Liver (tissue), 9 donors: ENCODE measurements around the gene APP. TPM values are rescaled to one million over a fixed set of nuclear protein-coding genes. Genes with fewer than 3 reads are reported as not detected.

Experiments
- DNase-seq: peaks from one replicate; pipeline ENCODE4 v3.0.0-alpha.2; 2017; ENCODE audit warnings: low spot score
- H3K27ac ChIP-seq, 2 donors: one replicate each; pipeline ENCODE4 v1.7.0; 2013; ENCODE audit warnings: inconsistent platforms in 2 of 2, low read length in 2 of 2, control low read depth in 1 of 2, low read depth in 1 of 2, mild to moderate bottlenecking in 1 of 2
- H3K27me3 ChIP-seq, 4 donors: one replicate each; pipeline versions ENCODE4 v1.6.1 to v1.7.0; 2013; ENCODE audit warnings: low read length in 3 of 4, inconsistent platforms in 1 of 4, mild to moderate bottlenecking in 1 of 4, moderate library complexity in 1 of 4; ENCODE audit not compliant: control insufficient read depth in 4 of 4, insufficient read depth in 4 of 4
- H3K36me3 ChIP-seq, 4 donors: one replicate each; pipeline versions ENCODE4 v1.6.1 to v1.7.0; 2013; ENCODE audit warnings: low read length in 3 of 4, mild to moderate bottlenecking in 3 of 4, low read depth in 1 of 4, moderate library complexity in 1 of 4; ENCODE audit not compliant: control insufficient read depth in 4 of 4, insufficient read depth in 3 of 4
- H3K4me1 ChIP-seq, 4 donors: one replicate each; pipeline versions ENCODE4 v1.6.1 to v1.7.0; 2013; ENCODE audit warnings: low read length in 3 of 4, mild to moderate bottlenecking in 3 of 4, moderate library complexity in 1 of 4; ENCODE audit not compliant: control insufficient read depth in 4 of 4, insufficient read depth in 4 of 4
- H3K4me3 ChIP-seq, 3 donors: one replicate each; pipeline versions ENCODE4 v1.6.1 to v1.7.0; 2013; ENCODE audit warnings: low read length in 3 of 3, control low read depth in 1 of 3, low read depth in 1 of 3, mild to moderate bottlenecking in 1 of 3
- H3K9ac ChIP-seq, 2 donors: one replicate each; pipeline ENCODE4 v1.7.0; 2013; ENCODE audit warnings: low read length in 2 of 2, mild to moderate bottlenecking in 2 of 2, moderate library complexity in 2 of 2, control low read depth in 1 of 2, low read depth in 1 of 2
- H3K9me3 ChIP-seq, 4 donors: one replicate each; pipeline versions ENCODE4 v1.6.1 to v1.7.0; 2013; ENCODE audit warnings: low read length in 3 of 4; ENCODE audit not compliant: control insufficient read depth in 4 of 4
- EGR1 ChIP-seq, 2 donors: IDR thresholded peaks; 2 replicates each; pipeline ENCODE4 v1.6.1; 2016 to 2018; ENCODE audit warnings: antibody characterized with exemption in 2 of 2, low read depth in 2 of 2
- FOXA2 ChIP-seq: IDR thresholded peaks from 2 replicates; pipeline ENCODE4 v1.6.1; 2016; ENCODE audit warnings: antibody characterized with exemption
- GABPA ChIP-seq, 2 donors: IDR thresholded peaks in 1 of 2; conservative IDR thresholded peaks in 1 of 2; 2 replicates each; pipeline ENCODE4 v1.6.1; 2016; ENCODE audit warnings: antibody characterized with exemption in 2 of 2, mild to moderate bottlenecking in 1 of 2, moderate library complexity in 1 of 2
- HNF4A ChIP-seq, 2 donors: conservative IDR thresholded peaks; 2 replicates each; pipeline ENCODE4 v1.6.1; 2016; ENCODE audit warnings: antibody characterized with exemption in 2 of 2, mild to moderate bottlenecking in 2 of 2
- JUND ChIP-seq, 2 donors: IDR thresholded peaks; 2 replicates each; pipeline ENCODE4 v1.6.1; 2016; ENCODE audit warnings: antibody characterized with exemption in 2 of 2
- RAD21 ChIP-seq, 2 donors: IDR thresholded peaks; 2 replicates each; pipeline ENCODE4 v1.6.1; 2016; ENCODE audit warnings: antibody characterized with exemption in 2 of 2, mild to moderate bottlenecking in 2 of 2
- SP1 ChIP-seq: IDR thresholded peaks from 2 replicates; pipeline ENCODE4 v1.6.1; 2018; ENCODE audit warnings: antibody characterized with exemption, mild to moderate bottlenecking
- WGBS: extraction: QIAGEN DNeasy Blood & Tissue Kit; methylation state at CpG from one replicate; pipeline ENCODE4 v1.1.7; 2013; 5-methylcytosine and 5-hydroxymethylcytosine counted together
- polyA plus RNA-seq, 2 donors: library from polyadenylated mRNA; stranded (reverse) in 1 of 2; unstranded in 1 of 2; fragments of 200-250 nt in 1 of 2; fragments of >200 nt in 1 of 2; fragmentation: Nextera tagmentation in 1 of 2; extraction: Ambion mirVana in 1 of 2; gene quantifications; one replicate each; pipeline versions ENCODE4 v1.2.1 to v1.2.3, GENCODE V29; 2013 to 2015
- total RNA-seq, 2 donors: library from RNA; depleted of rRNA; stranded (reverse); fragments of >200 nt; gene quantifications; one replicate each; pipeline ENCODE4 v1.2.3, GENCODE V29; 2014
- TF ChIP-seq, protein P1 (sequence below): IDR thresholded peaks from 2 replicates; pipeline ENCODE4 v1.6.1; 2016; ENCODE audit warnings: antibody characterized with exemption
- TF ChIP-seq, protein P2 (sequence below): fragments of 150-350 bp; IDR thresholded peaks from 2 replicates; pipeline ENCODE4 v1.5.1; 2017; ENCODE audit warnings: improper control_type of control experiment, low read depth, low read length; ENCODE audit not compliant: missing input control
- TF ChIP-seq, protein P3 (sequence below): IDR thresholded peaks from 2 replicates; pipeline ENCODE4 v1.6.1; 2016; ENCODE audit warnings: antibody characterized with exemption, mild to moderate bottlenecking
- TF ChIP-seq, protein P4 (sequence below): IDR thresholded peaks from 2 replicates; pipeline ENCODE4 v1.6.1; 2016; ENCODE audit warnings: antibody characterized with exemption
- donor health status: healthy.
- donor health status: healthy.
- donor health status: healthy.
- donor health status: healthy.
- donor health status: healthy.

Gene APP
- total RNA-seq (100 to 1,000 TPM in 1 of 2 donors, 10 to 100 TPM in 1; 57.0 to 201 TPM), polyA plus RNA-seq (100 to 1,000 TPM in 1 of 2 donors, 10 to 100 TPM in 1; 24.9 to 166 TPM)

DNA sequence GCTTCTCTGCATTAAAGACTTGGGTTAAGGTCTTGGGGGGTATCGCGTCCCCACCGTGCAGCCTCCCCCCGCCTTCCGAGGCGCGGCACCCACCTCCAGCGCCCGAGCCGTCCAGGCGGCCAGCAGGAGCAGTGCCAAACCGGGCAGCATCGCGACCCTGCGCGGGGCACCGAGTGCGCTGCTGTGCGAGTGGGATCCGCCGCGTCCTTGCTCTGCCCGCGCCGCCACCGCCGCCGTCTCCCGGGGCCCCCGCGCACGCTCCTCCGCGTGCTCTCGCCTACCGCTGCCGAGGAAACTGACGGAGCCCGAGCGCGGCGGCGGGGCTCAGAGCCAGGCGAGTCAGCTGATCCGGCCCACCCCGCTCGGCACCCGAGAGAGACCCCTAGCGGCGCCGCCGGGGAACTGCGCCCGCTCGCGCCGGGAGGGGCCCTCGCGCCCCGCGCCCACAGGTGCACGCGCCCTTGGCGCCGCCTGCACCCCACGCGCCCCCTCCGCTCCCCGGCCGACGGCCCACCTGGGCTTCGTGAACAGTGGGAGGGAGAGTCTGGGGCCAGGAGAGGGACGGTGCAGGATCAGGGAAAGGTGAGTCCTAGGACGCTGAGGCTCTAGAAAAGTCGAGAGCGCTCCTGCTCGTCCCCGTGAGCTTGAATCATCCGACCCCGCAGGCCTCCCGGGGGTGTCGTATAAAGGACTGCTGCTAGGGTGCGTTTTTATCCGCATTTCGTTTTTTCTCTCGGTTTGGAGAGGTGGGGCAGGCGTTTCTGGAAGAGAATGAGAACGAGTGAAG is at the start of gene APP:
Gene APP (minus strand): TSS at position 300 of the 787 bp plus-strand sequence. CDS start 150 bp downstream, at position 150.
- peak; percentile 84 for DNase-seq
- H3K4me1 ChIP-seq: peaks cover 2 to 42% (median 29%) of the 10 kb centered on the region in 4 donors
- no peaks in the 10 kb centered on the region for H3K9me3 ChIP-seq
- H3K36me3 ChIP-seq: no peaks in the 10 kb centered on the region
- peak within 1 kb of the TSS; percentile 63 to 97 (median 85) for H3K4me3 ChIP-seq
- TF ChIP-seq, protein P1, sequence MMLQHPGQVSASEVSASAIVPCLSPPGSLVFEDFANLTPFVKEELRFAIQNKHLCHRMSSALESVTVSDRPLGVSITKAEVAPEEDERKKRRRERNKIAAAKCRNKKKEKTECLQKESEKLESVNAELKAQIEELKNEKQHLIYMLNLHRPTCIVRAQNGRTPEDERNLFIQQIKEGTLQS: no peak
- TF ChIP-seq, protein P2, sequence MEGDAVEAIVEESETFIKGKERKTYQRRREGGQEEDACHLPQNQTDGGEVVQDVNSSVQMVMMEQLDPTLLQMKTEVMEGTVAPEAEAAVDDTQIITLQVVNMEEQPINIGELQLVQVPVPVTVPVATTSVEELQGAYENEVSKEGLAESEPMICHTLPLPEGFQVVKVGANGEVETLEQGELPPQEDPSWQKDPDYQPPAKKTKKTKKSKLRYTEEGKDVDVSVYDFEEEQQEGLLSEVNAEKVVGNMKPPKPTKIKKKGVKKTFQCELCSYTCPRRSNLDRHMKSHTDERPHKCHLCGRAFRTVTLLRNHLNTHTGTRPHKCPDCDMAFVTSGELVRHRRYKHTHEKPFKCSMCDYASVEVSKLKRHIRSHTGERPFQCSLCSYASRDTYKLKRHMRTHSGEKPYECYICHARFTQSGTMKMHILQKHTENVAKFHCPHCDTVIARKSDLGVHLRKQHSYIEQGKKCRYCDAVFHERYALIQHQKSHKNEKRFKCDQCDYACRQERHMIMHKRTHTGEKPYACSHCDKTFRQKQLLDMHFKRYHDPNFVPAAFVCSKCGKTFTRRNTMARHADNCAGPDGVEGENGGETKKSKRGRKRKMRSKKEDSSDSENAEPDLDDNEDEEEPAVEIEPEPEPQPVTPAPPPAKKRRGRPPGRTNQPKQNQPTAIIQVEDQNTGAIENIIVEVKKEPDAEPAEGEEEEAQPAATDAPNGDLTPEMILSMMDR: peak; percentile 90
- TF ChIP-seq EGR1 (IDR thresholded peaks at IDR 0.05; ENCODE audit: low read depth in 2 of 2) (no peak), RAD21 (IDR thresholded peaks at IDR 0.05) (peak; percentile 58 to 66), FOXA2 (no peak), JUND (IDR thresholded peaks at IDR 0.05) (no peak), GABPA (IDR thresholded peaks at IDR 0.05 in 1 of 2, conservative IDR thresholded peaks at IDR 0.05 in 1 of 2) (no peak)
- TF ChIP-seq, protein P3, sequence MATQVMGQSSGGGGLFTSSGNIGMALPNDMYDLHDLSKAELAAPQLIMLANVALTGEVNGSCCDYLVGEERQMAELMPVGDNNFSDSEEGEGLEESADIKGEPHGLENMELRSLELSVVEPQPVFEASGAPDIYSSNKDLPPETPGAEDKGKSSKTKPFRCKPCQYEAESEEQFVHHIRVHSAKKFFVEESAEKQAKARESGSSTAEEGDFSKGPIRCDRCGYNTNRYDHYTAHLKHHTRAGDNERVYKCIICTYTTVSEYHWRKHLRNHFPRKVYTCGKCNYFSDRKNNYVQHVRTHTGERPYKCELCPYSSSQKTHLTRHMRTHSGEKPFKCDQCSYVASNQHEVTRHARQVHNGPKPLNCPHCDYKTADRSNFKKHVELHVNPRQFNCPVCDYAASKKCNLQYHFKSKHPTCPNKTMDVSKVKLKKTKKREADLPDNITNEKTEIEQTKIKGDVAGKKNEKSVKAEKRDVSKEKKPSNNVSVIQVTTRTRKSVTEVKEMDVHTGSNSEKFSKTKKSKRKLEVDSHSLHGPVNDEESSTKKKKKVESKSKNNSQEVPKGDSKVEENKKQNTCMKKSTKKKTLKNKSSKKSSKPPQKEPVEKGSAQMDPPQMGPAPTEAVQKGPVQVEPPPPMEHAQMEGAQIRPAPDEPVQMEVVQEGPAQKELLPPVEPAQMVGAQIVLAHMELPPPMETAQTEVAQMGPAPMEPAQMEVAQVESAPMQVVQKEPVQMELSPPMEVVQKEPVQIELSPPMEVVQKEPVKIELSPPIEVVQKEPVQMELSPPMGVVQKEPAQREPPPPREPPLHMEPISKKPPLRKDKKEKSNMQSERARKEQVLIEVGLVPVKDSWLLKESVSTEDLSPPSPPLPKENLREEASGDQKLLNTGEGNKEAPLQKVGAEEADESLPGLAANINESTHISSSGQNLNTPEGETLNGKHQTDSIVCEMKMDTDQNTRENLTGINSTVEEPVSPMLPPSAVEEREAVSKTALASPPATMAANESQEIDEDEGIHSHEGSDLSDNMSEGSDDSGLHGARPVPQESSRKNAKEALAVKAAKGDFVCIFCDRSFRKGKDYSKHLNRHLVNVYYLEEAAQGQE: no peak
- peak within 1 kb of the TSS; percentile 94 to 99 for H3K27ac ChIP-seq
- peak within 1 kb of the TSS; percentile 63 to 90 for H3K9ac ChIP-seq
- under 1% methylated on average over 88 of the region's 88 CpGs for WGBS
- no peaks in the 10 kb centered on the region for H3K27me3 ChIP-seq

DNA sequence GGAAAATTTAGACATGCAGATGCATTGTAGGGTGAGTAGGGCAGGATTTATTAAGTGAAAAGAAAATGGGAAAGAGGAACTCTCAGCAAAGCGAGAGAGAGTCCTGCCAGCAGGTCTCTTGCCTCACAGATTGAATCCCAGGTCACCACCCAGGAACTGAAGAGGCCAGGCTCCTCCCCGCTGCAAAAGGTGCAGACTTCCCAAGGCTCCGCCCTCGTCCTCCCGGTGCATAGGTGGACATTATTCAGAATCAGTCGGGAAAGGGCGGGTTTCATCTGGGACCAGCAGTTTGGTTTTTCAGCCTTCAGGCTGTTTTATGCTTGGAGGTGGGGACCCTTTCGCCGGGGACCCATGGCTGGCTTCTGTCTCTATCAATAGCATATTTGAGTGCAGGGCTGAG is 41.6 kb upstream of the APP start:
- Histone ChIP-seq H3K36me3 (no peaks in the 10 kb centered on the region), H3K27ac (no peak overlapping the region), H3K9me3 (no peaks in the 10 kb centered on the region), H3K27me3 (no peaks in the 10 kb centered on the region), H3K9ac (no peak overlapping the region), H3K4me3 (no peak overlapping the region), H3K4me1 (no peaks in the 10 kb centered on the region)
- TF ChIP-seq SP1: no peak
- TF ChIP-seq, protein P1: no peak
- 75% methylated on average over 9 of the region's 9 CpGs for WGBS
- no peak for DNase-seq

DNA sequence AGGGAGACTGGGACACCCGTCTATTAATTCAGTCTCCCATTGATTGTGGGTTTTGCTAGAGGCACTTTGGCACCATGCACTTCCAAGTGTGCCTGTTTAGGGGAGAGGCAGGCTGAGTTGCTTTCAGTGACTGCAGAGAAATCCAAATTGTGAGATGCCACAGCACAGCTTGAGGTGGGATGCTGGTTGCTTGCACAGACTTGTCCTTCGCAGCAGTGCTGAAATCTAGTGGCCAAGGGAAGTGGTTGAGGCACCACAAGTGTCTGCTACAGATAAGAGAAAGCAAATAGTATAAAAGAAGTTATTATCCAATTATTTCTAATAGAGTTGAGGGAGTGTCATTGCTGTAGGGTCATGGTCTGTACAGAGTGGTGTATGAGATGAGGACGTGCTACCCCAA is 40.0 kb upstream of the APP start:
- Histone ChIP-seq H3K27ac (no peak overlapping the region), H3K36me3 (no peaks in the 10 kb centered on the region), H3K9me3 (no peaks in the 10 kb centered on the region), H3K4me1 (no peaks in the 10 kb centered on the region), H3K27me3 (no peaks in the 10 kb centered on the region), H3K4me3 (no peak overlapping the region), H3K9ac (no peak overlapping the region)
- WGBS: 67% methylated on average over 3 of the region's 3 CpGs
- DNase-seq: no peak
- TF ChIP-seq GABPA (IDR thresholded peaks at IDR 0.05 in 1 of 2, conservative IDR thresholded peaks at IDR 0.05 in 1 of 2) (no peak), JUND (IDR thresholded peaks at IDR 0.05) (no peak), HNF4A (conservative IDR thresholded peaks at IDR 0.05) (no peak)
- TF ChIP-seq, protein P4, sequence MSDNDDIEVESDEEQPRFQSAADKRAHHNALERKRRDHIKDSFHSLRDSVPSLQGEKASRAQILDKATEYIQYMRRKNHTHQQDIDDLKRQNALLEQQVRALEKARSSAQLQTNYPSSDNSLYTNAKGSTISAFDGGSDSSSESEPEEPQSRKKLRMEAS: no peak
- TF ChIP-seq, protein P2: no peak
- TF ChIP-seq, protein P3: no peak
- TF ChIP-seq, protein P1: no peak
